G401.6 (cell line): ENCODE results near the gene GNAO1.

Experiments
- FAIRE-seq: peaks from 2 replicates; lab custom pipeline; 2012; peaks lifted over from hg19 to GRCh38; lab: Jason Lieb, UNC

GNAO1 gene

DNA sequence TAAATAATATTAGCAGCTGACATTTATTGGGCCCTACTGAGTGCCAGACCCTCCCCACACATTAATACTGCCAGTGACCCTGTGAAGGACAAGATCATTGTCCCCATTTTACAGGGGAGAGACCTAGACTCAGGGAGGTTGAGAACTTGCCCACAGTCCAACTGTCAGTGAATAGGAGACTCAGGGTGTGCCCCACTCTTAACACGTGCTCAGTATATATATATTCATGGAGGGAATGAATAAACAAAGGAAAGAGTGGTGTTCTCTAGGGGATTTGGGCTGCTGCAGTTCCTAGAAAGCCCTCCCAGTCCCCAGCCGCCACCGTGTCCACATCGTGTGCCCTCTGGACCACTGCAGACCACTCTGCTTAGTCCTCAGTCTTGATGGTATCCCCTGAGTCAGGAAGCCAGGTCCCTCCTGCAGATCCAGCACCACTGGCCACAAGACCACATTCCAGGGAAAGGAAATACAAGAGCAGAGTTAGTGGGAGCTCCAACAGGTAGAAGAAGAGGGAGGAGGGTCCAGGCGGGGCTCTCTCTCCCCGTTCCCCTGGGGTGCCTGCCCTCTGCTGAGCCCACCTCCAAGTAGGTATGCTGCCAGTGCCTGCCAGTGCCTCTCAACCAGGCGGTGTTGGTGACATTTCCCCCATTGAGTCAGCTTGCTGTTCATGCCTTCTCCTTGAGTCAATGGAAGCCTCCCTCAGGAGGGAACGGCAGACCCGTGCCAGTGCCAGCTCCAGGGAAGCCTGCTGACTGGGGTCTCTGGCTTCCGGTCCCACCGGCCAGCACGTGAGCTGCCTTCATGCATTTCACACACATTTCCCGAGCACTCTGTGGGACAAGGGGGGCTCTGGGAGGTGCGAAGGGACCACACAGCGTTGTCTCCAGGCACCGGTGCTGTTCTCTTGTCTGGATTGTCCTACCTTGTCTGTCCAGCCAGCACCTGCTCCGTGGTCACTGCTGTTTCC is 75.6 kb downstream of the GNAO1 start:
- no peak for FAIRE-seq

DNA sequence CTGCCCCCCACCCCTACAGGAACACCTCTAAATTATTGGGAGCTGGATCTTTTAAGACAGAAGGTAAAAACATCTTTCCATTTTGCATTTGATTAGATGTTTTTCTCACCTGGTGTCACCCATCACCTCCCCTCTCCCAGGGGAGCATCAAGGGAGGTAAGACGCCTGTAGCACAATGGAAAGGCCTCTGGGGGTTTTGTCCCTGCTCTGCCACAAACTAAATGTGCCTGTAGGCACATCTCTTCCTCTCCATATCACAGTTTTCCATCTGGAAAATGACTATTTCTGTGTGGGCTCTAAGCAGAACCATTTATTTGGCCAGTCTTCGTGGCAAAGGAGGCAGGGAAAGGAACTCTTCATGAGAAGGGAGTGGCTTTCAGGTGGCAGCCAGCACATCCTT is 76.6 kb downstream of the GNAO1 start:
- FAIRE-seq, result no peak

DNA sequence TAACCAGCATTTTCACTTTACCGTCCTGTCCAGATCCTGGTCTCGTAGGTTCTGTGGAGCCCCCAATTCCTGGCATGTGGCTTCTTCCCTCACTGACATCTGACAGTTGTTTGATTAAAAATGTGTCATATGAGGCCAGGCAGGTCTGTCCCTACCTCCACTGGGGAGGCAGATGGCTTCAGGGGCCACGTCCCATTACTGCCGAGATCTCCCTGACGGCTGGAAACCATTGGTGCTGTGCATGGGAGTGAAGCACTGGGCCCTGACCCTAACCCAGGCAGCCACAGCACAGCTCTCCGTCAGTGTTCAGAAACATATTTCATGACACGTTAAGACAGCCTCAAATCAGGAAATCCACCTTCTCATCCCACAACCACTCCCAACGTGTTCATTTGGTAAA is 77.5 kb downstream of the GNAO1 start:
- no peak for FAIRE-seq

DNA sequence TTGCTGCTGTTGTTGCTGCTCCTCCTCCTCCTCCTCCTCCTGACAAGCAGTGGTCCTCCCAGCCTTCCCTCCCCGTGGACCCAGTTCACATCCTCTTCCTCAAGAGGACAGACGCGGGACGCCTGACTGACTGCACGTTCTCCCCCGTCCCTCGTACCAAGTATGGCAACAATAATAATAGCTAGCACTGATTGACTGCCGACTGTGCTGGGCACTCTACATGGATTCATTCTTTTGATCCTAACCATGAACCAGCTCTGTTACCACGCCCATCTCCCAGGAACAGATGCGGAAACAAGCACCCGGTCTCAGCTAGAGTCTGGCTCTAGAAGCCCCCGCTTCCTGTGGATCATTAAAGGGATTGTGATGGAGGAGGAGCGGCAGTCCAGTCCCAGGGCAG is 78.0 kb downstream of the GNAO1 start:
- FAIRE-seq, result no peak

DNA sequence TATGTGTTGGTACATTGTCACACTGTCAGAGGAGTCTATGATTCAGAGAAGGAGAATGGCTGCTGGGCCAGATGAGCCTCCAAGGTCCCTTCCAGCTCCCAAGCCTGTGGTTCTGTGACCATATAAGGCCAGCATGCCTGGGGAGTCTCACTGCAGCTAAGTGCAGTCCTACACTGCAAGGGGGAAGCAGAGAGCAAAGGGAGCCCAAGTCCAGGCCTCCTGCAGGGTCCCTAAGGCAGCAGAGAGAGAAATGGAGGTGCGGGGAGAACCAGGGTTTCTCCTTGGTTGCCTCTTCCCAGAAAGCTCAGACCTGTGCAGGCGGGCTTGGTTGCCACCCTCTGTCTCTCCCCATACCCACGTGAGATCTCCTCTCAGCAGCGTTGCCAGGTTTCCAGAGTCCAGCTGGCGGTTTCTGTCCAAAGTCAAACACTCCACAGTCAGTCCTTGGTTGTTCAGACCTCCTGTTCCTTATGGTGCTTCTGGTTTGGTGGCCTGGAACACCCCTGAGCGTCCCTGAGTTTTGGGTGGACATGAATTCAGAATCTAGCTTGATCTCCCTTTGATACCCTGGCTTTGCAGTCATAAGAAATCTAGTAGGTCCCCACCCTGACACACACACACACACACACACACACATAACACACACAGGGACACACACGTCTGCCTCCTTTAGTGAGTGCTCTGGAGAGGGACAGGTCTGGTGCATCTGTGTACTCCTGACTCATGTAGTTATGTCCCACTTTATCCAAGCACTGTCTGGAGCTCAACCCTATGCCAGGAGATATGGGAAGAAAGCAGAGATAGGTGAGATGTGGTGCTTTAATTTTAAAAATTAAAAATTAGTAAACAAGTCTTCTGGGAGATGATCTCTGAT is 78.8 kb downstream of the GNAO1 start:
- FAIRE-seq, result no peak

DNA sequence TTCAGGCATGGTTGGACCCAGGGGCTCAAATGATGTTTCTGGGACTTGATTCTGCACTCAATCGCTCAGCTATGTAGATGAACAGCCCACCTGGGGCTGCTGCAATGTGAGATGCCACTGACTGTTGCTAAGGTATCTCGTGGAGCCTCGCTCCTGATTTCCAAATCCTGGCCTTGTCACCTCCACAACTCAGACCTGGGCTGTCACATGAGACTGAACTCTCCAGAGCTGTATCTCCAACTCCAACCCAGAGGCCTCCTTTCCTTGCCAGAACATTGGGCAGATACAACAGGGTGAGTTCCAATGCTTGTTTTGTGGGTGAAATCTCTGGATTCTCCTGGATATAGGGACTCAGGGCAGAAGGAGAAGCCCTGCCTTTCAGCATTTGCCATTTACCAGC is 79.5 kb downstream of the GNAO1 start:
- FAIRE-seq, result no peak

DNA sequence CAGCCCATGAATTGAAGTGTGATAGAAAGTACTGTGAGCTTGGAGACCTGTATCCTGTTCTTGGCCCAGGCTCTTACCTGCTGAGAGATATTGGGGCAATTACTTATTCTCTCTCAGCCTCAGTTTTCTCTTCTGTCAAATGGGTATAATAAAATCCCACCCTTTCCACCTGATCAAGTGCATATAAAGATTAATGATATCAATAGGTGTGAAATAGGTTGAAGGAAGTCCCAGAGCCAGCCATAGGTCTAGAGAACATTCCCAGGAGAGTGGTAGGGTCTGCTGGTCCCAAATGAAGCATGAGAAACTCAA is 81.2 kb downstream of the GNAO1 start:
- no peak for FAIRE-seq

DNA sequence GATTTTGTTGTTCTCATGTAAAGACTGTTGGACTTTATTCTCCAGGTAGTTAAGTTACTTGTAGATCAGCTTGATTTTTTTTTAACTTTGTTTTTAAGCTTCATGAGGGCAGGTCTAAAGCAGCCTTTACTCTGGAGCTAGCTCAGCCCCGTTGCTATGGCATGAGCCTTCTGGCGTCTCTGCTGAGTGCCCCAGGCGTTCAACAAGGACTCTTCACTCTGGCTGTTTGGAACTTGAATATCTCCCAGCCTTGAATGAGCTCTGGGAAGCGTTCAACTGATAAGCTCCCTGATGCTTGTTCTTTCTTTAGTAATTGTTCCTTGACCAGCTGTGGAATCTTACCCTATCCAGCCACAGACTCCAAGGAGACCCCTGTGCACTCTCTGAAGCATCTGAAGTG is 82.3 kb downstream of the GNAO1 start:
- FAIRE-seq, result no peak

DNA sequence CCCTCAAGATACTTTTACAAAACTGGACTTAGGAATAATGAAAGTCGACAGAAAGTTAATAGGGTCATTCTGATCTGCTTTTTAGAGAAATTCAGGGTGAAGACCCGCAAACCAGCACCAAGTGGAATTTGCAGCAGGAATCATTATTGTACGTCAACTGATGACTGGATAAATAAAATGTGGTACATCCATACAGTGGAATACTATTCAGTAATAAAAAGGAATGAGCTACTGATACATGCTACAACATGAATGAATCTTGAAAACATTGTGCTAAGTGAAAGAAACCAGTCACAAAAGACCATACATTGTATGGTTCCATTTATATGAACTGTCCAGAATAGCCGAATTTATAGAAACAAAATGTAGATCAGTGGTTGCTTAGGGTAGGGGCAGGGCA is 83.1 kb downstream of the GNAO1 start:
- no peak for FAIRE-seq

DNA sequence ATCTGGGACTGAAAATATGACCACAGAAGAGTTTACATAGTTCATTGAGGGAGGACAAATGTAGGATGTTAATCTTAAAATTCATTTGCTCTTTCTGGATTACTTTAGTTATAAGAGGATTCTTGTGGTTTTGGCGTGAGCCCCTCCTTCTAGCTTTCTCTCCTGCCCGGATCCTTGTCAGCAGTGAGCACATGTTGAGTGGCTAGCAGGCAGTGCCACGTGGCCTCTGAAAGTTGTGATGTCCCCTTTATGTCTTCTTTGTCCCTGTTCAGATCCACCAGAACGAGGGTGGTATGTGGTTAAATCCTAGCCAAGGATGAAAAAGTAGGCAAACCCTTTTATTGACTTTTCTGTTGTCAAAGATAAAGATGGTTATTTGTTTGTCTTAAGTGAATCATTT is 83.8 kb downstream of the GNAO1 start:
- no peak for FAIRE-seq

DNA sequence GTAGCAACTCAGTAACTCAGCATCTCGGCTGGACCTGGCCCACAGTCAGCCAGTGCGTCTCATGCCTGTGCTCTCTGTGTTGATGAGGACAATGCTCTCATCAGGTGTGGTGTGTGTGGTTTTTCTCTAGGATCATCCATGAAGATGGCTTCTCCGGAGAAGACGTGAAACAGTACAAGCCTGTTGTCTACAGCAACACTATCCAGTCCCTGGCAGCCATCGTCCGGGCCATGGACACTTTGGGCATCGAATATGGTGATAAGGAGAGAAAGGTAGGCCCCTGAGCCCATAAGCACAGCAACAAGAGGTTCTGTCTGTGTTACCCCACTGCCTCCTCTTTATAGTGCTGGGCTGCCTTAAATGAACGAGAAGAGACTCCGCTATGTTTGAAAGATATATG is 84.5 kb downstream of the GNAO1 start:
- FAIRE-seq, result no peak

DNA sequence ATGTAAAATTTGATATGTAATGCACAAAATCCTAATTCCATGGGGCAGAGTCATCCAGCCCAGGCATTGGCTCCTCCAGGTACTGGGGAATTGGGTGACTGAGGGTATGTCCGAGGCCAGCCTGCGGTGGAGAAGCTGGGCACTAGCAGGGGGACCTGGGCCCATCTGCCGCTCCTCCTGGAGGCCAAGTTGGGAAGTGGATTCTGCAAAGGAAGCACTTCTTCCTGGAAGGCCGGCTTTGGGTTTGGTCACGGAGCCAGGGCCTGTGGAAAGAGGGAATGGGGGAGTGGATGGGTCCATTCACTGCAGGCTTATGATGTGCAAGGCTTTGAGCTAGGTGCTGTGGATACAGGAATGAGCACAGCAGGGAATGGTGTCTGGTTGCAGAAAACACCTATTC is 85.8 kb downstream of the GNAO1 start:
- no peak for FAIRE-seq

DNA sequence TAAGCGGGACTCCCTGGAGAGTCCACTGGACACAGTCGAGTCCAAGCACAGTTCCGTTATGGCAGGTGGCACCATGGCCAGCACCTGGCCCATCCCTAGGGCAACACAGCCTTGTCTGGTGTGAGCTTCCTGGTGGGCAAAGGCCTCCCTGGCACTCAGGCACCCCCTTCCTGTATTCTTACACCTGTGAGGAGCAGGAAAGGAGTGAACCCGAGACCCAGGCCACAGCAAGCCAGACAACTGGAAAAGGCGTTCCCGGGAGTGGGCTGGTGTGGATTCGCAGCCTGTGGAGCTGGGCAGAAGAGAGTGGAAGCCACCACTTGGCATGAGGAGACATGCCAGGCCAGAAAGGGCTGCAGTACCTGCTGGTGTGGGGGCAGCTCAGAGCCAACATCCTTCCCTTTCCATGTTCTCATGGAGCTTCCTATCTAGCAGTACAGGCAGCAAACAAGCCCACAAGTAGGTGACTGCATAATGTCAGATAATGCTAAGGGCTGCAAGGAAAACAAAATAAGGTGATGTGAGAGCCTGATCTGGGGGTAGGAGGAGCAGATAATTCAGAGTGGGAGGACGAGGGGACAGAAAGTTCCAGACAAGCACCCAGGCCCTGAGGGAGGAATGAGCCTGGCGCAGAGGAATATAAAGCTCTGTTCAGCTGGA is 87.0 kb downstream of the GNAO1 start:
- no peak for FAIRE-seq

DNA sequence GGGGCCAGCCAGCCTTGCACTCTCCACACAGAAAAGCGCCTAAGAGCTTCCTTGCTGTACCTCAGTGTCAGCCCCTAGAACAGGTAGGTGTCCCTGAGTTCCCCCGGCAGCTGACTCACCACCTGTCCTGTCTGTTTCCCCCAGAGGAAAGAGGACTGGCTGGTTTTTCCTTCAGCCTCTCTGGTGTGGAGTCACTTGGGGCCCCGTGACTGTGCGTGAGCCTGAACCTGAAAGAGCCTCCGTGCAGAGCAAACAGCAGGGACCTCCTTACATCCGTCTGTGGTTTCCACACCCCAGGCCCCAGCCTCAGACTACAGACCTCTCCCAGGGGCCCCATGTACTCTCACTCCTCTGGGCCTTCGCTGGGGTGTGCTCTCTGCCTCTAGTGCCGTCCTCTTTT is 87.8 kb downstream of the GNAO1 start:
- FAIRE-seq, result no peak

DNA sequence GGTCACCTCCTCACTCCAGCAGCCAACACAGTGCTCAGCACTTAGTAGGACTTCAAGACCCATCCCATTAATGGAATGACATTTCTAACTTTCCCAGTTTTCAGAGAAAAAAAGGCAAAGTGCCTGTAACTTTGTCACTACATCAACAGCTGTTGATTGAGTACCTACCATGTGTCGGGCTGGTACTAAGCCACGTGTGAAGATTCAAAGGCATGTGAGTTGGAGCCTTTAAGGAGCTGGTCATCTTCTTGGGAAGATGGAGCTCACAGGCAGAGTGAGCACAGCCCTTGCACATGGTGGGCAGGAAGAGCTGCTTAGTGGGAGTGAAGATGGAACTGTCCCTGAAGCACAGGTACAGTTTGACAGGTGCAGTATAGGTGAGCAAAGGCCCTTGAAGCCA is 88.6 kb downstream of the GNAO1 start:
- no peak for FAIRE-seq

DNA sequence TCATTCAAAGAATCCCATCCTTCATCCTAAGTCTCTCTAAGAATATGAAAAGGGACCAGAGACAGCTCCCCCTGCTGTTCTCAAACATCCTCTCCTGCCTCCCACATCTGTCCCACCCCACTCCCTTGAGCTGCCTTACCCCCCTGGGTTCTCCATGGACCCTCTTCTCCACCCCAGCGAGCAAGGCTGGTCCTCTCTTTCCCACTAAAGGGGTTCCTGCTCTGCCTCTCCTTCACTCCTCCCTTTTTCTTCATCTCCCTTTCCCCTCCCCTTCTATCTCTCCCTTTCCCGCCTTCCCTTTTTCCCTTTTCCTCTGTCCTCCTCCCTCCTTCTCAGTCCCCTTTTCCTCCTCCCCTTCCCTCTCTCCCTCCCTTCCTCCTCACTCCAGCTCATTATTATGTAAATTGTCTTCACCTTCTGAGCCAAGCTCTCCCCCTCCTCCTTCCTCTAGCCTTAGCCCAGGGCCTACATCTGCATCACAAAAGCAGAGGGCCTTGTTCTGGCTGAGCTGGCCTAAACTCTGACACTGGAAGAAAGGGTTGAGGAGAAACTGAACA is 90.0 kb downstream of the GNAO1 start:
- no peak for FAIRE-seq

DNA sequence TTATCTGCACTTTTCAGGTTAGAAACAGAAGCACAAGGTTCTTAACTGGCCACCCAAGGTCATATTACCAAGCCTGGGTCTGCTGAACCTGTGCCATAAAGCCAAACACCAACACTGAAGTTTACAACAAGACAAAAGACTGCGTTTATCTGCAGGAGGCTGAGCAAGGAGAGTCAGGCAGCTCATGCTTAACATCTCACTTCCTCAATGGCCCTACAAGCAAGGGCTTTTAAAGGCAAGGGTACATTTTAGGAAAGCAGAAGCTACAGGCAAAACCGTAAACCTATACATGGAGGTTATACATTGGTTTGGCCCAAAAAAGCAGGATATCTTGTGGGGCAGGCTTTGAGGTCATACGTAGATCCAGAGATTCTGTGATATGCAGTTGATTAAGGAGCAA is 91.2 kb downstream of the GNAO1 start:
- FAIRE-seq, result no peak

DNA sequence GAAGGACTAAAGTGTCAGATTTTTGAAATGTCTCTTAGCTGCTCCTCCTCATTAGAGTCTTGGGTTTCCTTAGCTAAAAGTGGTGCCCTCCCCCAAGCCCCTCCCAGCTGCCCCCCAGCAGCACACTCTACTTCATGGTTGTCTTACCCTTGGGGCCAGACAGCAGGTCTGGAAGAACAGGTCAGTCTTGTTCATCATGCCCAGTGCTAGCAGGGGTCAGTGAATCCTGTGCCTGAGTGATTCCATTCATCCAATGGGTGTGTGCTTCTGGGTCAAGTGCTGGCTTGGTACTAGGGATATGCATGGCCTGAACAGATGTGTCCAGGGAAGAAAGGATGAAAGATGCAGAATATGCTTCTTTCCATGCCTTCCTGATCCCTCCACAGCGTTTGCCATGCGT is 93.2 kb downstream of the GNAO1 start:
- no peak for FAIRE-seq

DNA sequence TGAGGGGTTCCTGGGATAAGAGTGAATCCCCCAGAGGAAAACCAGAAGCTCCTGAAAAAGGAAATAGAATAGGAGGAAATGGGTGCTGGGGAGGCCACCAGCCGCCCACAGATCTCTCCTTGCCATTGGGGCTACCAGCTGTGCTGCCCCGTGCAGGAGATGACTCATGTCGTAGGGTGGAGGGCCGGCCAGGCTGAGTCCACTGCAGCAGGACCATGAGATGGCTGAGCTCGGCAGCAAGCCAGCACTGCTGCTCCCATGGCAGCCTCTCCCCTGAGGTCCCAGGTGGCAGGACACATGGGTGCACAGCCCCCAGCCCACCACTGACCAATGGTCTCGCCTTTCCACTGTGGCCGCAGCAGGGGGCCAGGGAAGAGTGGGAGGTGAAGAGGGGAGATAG is 95.5 kb downstream of the GNAO1 start:
- FAIRE-seq, result no peak

DNA sequence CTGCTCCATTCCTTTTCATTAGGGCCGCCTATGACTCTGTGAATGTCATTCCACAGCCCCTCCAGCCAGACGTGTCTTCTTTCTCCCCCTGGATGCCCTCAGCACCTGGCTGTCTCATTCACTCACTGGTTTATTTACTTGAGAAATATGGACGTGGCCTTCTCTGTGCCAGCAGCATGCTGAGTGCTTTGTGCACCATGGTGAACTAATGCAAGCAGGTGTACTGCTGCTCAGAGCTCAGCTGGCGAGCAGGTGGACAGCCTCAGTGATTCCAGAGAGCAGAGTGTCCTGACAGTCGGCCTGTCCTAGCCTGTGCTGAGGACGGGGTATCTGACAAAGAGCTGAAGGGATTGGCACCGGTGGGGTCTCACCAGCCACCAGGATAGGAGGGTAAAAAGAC is 96.7 kb downstream of the GNAO1 start:
- FAIRE-seq, result no peak

DNA sequence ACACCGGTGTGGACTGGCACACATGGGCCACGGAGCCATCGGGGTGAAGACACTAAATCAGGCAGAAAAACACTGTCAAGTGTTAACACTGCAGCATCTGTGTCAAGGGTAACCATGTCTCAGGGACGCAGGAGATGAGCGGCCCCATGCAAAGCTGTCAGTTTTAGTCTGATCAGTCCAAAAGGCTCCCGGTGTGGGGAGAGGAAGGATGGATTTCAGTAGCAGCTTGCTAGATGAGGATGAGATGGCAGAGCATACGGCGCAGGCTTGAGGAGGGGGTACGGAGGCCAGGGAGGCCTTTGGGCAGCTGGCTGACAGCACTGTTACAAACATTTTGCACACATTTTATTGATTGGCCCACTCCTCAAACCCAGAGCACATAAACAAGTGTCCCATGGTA is 98.1 kb downstream of the GNAO1 start:
- no peak for FAIRE-seq

DNA sequence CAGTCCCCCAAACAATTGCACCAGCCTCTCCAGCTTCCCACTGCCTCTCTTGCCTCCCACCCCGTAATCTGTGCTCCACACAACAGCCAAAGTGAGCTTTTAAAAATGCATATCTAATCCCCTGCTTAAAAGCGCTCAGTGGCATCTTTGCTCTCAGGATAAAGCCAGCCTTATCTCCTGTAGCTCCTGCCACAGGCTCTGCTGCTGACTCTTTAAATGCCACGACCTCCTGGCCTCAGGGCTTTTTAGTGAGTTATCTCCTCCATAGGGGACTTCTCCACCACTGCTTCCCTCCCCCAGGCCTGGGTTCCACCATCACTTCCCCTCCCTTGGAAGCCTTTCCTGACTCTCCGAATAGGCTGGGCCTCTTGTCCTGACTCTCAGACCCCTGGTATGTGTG is 98.6 kb downstream of the GNAO1 start:
- FAIRE-seq, result no peak

DNA sequence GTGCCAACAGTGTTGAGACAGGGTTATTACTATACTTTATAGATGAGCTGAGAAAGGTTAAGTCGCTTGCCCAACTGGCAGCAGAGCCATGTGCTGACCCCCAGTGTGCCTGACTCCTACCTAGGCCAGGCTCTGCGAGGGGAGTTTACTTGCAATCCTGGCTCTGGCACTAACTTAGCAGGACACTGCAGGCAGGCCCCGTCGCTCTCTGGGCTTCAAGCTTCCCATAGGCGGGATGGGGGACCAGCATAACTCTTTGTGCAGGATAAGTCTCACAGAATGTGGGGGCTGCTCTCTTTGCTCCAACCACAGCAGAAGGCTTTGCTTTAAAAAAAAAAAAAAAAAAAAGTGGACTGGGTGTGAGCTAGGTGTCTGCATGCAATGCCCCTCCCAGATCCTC is 102.7 kb downstream of the GNAO1 start:
- no peak for FAIRE-seq
